ENCODE measurements around the gene CRIP2. TPM values are rescaled to one million over a fixed set of nuclear protein-coding genes. Genes with fewer than 3 reads are reported as not detected.

The CRIP2 gene
- total RNA-seq, 1 experiment from 2014 or later: 181 TPM

DNA sequence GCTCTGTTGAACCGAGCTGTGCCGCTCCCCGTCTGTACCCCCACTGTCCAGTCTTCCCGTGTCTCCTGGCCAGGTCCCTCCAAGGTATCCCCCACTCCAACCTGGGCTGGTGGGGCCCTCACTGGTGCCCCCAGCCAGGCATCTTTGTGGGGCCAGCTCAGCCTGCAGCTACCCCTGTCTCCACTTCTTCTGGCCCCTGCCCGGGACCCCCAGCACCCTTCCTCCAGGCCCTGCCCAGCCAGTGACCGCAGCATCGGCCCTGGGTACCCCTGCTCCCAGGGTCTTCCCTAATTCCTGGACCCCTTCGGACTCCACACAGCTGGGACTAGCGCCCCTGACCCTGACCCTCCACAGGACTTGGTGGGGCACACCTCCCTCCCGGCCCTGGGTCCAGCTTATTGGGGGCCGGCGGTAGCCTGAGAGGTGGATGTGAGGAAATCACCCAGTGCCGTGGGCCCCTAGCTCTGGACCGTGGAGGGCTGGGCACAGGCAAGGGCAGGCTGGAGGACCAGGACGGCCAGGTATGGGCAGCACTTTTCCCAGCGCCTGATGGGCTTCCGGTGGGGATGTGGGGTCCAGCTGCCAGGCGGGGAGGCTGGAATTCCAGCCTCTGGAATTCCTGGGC is 8.0 kb downstream of the CRIP2 start:
- in situ Hi-C loops (cut with HindIII; ENCODE audit: low pct_unique_long_range_greater_than_20kb, low sequenced_read_pairs): no loop called here

DNA sequence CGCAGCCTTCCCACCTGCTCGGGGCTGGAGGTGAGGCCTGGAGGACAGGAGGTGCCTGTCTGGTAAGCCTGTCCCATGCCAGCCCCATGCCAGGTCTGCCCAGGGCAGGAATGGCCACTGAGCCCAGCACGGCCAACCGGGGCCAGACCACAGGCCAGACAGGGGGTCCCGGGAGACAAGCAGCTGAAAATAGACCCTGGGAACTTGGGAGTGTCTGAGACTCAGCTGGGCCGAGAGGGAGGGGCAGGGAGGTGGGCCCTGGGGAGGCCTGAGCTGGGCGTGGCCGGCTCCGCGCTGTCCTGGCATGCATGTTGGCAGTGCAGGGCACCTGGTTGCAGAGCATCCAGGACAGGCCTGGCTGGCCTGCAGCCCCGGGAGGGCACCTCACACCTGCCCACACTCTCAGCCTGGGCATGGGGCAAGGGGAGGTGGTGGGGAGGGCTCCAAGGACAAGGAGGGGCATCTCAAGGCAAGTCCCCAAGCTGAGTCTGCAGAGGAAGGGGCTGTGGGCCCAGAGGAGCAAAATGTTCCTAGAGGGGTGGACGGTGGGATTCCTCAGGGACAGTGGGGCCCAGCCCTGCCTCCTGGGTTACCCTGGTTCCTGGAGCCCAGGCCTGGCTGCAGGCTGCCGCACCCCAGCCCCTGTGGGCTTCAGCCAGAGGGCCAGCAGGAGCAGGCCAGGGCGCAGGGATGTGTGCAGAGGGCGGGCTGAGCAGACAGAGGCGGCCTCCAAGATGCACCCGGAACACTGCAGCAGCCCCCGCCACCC is 8.9 kb downstream of the CRIP2 start:
- in situ Hi-C loops (cut with HindIII; ENCODE audit: low pct_unique_long_range_greater_than_20kb, low sequenced_read_pairs): no loop called here
- DNase-seq (ENCODE audit: low read depth): no peak

More for the DNA sequence above, 8.0 kb downstream of the CRIP2 start:
- no peak for DNase-seq (ENCODE audit: low read depth)

DNA sequence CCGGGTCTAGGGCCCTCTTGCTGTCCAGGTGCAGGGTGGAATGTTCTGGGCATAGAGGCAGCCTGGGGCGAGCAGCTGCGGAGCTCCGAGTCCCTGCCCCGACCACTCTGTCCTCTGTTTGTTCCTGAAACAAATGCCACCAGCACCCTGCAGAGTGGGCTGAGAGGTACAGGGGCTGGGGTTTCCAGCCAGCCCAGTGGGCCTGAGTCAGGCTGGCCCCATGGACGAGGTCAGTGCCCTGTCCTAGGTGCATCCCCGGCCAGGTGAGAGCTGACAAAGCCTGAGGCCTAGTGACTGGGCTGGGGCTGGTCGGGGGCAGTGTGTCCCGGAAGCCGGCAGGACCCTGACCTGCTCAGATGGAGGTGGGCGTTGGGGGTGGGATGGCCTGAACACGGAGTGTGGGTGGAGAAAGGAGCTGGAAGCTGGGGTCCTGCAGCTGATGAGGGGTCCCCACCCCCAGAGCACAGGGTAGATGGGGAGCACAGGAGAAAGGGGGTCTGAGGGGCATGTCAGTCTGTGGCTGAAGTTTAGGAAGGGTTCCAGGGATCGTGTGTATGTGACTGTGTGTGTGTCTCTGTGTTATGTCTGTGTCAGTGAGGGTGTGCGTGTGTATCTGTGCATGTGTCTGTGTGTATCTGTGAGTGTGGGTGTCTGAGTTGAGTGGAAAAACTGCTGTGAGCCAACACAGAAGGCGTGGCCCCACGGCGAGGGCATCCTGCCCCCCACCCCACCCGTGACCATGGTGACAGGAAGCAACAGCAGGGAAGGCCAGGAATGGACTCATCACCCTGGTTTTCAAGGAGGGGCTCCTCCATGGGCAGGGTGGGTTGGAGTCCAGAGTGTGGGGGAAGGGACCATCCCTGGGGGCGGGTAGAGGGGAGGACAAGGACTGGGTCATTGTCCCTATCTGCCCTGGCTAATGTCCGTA is 9.7 kb downstream of the CRIP2 start:
- in situ Hi-C loops (cut with HindIII; ENCODE audit: low pct_unique_long_range_greater_than_20kb, low sequenced_read_pairs): no loop called here
- DNase-seq (ENCODE audit: low read depth): no peak

DNA sequence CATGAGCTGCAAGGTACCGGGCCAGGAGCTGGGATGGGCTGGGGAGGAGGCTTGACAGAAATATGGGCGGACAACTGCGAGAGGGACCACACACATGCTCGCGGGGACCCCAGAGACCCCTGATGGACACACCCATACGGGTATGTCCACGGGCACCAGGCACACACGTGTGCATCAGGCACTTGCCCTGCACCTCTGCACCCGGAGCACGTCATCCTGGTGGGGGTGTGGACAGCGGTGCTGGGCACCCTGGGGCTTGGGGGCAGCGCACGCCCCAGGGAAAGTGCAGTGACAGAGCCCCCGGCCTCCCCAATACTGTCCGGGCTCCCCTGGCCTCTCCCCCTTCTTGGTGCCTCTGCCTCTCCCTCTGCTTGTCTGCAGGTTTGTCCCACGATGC is 10.4 kb downstream of the CRIP2 start:
- in situ Hi-C loops (cut with HindIII; ENCODE audit: low pct_unique_long_range_greater_than_20kb, low sequenced_read_pairs): no loop called here
- no peak for DNase-seq (ENCODE audit: low read depth)

DNA sequence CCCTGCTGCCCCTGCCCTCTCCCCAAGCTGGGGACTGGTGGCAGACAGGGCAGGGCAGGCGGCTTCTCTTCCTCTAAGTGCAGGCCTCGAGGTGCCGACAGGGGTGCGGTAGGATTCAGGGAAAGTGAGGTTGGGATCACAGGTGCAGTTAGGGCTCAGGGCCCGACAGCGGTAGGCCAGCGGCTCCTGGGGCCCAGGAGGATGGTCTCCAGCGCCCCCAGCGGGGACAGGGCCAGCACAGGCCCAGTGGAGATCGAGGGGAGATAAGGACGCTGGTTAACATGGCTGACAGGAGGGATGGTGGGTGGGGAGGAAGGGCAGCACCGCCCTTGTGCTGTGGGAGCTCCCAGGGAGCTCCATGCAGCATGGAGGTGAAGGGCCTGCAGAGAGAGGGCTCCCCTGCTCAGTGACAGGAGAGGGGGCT is 11.1 kb downstream of the CRIP2 start:
- DNase-seq (ENCODE audit: low read depth): no peak
- in situ Hi-C loops (cut with HindIII; ENCODE audit: low pct_unique_long_range_greater_than_20kb, low sequenced_read_pairs): no loop called here

DNA sequence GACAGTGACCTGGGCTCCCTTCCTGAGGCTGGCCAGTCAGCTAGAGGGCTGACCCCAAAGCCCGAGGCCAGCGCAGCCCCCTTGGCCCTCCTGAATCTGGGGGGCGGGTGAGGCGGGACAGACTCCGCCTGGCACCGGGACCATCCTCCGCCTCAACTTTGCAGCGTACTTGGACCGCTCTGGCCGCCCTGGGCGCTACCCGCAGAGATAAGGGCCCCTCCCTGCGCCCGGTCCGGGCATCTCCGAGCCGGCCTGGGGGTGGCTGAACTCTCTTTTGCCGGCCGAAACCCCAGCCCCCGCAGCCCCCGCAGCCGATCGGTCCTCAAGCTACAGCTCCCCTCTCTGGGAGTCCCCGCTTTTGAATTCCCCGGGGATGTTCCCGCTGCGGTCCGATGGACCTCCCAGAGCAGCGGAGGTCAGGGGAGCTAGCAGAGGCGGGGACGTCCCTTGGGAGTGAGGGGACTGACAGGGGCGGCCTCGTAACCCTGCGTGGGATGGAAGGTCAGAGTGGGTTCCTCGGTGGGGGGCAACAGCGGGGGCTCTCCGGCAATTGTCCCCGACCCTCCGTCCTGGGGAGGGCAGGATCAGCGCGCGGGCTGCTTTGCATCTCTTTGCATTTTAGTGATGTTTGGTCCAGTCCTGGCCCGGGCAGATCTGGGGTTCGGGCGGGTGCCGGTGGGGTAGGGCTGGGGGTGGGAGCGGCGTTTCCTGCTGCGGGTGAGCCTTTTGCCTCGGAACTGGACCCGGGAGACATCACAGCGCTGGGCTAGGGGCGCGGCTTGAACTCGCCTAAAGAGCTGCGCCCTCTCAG is 11.7 kb downstream of the CRIP2 start, which contains the start of gene CRIP1:
TSS of gene CRIP1 (plus strand) at position 724 of the 811 bp plus-strand sequence. CDS start 374 bp downstream, outside the sequence.
- DNase-seq (ENCODE audit: low read depth): no peak
- in situ Hi-C loops (cut with HindIII; ENCODE audit: low pct_unique_long_range_greater_than_20kb, low sequenced_read_pairs): no loop called here

DNA sequence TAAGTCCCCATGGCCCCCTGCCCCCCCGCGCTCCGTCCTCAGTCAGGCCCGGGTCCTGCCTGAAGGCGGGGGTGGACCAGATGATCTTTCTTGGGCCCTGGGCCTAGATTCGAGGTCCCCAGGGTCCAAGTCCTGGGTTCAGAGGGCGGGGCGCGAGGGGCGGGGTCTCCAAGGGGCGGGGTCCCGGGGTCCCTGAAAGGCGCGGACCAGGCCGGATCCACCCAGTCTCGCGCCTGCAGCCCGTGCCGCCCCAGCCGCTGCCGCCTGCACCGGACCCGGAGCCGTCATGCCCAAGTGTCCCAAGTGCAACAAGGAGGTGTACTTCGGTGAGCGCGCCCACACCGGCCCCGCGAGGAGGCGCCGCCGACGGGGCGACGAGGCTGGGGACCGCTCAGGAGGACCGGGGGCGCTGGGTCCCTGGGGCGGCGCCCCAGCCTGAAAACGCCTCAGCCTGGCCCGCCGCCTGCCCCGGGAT is 12.4 kb downstream of the CRIP2 start:
- DNase-seq (ENCODE audit: low read depth): no peak
- in situ Hi-C loops (cut with HindIII; ENCODE audit: low pct_unique_long_range_greater_than_20kb, low sequenced_read_pairs): no loop called here

DNA sequence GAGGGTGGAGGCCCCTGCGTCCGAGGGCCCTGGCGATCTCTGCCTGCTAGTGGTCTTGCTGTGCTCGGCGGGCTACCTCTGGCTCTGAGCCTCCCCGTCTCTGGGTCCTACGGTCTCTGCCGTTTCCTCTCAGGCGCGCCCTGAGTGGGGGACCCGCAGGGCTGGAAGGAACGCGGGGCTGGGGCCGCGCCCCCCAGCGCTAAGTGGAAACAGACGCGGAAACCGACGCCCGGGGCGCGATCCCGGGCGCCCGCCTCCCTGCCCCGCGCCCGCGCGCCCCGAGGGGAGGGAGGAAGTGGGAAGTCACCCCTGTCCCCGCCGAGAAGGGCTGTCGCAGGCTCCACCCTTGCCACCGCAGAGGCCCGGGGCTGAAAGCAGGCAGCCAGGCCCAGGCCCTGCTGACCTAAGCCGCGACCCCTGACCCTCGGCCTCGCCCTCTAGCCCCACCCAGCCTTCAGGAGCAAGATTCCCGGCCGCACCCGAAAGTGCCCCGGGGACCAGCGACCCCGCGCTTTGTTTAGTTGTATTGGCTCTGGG is 12.9 kb downstream of the CRIP2 start:
- no peak for DNase-seq (ENCODE audit: low read depth)
- in situ Hi-C loops (cut with HindIII; ENCODE audit: low pct_unique_long_range_greater_than_20kb, low sequenced_read_pairs): no loop called here

DNA sequence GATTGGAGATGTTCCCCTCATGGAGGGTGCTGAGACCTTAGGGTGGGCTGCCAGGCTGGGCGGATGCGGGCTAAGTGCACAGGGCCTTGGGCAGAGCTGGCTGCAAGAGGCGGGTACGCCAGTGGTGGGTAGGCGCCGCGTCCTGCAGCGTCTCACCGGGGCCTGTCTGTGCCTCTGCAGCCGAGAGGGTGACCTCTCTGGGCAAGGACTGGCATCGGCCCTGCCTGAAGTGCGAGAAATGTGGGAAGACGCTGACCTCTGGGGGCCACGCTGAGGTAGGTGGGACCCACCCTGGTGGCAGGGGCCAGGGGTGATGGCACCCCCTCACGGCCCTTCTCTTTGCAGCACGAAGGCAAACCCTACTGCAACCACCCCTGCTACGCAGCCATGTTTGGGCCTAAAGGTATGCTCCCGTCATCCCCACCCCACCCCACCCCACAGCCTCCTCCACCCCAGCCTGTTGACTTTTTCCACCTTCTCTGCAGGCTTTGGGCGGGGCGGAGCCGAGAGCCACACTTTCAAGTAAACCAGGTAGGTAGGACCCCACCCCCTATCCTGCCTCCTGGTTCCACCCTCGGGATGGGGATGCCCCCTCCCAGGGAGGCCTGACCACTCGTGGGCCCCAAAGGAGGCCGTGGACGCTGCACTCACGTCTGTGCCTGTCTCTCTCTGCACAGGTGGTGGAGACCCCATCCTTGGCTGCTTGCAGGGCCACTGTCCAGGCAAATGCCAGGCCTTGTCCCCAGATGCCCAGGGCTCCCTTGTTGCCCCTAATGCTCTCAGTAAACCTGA is 13.6 kb downstream of the CRIP2 start:
- no peak for DNase-seq (ENCODE audit: low read depth)
- in situ Hi-C loops (cut with HindIII; ENCODE audit: low pct_unique_long_range_greater_than_20kb, low sequenced_read_pairs): no loop called here

DNA sequence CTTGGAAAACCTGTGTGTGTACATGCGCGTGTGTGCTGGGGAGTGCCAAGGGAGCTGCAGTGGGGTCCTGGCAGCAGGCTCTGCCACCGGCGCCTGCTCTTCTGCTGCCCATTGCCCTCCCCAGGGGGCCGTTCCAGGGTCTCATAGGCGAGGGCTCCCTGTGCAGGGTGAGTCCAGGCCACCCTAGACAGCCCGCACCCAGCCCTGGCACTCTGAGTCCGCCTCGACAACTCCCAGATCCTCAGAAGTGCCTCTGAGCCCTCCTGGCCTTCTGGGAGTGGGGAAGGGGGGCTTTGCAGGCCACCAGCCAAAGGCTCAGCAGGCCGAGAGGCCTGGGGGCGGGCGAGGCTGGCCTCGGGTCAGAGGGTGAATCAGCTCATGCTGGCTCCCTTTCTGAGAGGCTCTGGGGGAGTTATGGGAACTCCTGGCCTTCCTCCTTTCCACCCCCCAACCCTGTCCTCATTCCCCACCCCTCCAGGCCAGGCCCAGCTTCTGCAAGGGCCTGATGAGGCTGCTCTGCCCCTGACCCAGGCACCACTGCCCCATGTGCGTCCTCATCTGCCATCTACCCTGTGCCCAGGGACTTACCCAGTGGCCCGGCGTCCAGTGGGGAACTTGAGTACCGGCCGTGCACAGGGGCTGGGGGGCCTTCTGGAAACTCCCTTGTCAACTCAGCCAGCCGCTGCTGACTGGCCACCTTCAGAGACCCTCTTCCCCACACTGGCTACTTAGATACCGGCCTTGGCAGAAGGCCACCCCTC is 14.3 kb downstream of the CRIP2 start:
- in situ Hi-C loops (cut with HindIII; ENCODE audit: low pct_unique_long_range_greater_than_20kb, low sequenced_read_pairs): no loop called here
- no peak for DNase-seq (ENCODE audit: low read depth)

DNA sequence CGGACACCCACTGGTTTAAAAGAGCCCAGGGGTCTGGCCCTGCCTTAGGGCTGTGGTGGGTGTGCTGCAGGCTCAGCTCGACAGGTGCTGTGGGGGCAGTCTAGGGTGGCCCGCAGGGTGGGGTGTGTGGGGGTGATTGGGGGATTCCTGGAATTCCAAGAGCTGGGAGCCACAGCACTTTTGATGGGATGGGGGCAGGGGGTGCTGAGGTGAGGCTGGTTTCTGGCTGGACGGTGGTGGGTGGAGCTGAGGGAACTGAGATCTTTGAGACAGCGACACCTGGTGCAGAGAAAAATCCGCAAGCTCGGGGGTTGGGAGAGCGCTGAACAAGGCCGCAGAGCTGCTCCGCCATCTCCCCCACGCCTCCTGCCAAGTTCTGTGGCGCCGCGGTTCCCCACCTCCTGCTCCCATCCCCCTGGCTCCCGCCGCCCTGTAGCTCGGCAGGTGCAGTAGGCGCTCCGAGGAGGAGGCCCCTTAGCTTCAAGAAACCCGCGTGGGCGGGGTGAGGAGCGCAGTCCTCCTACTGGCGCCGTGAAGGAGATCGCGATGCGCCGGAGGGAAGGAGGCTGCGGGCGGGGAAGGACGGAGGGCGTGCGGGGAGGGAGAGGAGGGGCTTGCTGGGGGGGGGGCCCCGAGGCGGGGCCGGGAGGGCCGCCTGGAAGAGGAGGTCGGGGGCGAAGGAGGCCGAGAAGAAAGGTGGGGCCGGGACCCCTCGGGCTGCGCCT is 15.1 kb downstream of the CRIP2 start:
- in situ Hi-C loops (cut with HindIII; ENCODE audit: low pct_unique_long_range_greater_than_20kb, low sequenced_read_pairs): no loop called here
- peak; percentile 87 for DNase-seq (ENCODE audit: low read depth)

DNA sequence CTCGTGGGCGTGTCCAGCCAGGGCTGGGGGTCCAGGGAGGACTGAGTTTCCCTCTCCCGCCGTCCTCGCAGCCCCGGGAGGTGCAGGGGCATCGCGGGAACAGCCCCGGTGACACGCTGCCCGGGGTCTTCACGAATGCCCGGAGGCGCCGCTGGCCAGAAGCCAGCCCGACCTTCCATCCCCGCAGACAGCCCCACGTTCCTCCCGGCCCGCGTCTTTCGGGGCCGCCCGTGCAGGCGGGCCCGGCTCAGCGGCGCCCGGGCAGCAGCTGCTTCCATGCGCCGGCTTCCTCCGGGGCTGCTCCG is 15.6 kb downstream of the CRIP2 start:
- DNase-seq (ENCODE audit: low read depth): no peak
- in situ Hi-C loops (cut with HindIII; ENCODE audit: low pct_unique_long_range_greater_than_20kb, low sequenced_read_pairs): no loop called here

DNA sequence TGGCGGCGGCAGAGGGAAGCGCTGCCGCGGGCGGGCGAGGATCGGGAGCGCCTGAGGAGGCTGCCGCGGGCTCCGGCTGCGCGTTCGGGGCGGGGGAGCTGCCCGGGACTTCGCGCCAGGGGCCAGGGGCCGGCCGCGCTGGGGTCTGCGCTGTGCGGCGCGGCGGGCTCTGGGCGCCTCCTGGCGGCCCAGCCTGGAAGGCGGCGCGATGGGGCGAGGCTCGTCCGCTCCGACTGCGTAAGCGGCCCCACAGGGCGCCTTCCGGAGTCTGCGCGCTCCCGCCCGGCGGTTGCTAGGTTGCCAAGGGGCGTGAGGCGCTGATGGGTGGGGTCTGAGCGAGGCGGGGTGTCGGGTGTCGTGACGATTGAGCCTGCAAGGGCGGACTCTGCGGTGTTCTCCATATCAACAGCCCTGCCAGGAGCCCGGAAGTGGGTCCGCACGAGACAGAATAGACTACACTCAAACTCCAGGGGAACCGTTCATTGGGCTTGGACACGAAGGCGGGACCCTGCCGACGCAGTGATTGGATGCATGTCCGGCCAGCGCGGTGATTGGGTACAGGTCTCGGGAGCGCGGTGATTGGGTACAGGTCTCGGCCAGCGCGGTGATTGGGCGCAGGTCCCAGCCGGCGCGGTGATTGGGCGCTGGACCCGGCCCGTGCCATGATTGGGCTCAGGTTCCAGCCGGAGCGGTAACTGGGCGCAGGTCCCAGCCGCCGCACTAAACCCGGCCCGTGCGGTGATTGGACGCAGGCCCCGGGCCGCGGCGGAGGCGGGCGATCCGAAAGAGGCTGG is 16.1 kb downstream of the CRIP2 start, which contains the start of gene TEDC1:
TSS of gene TEDC1 (plus strand) at position 675 of the 794 bp plus-strand sequence. CDS start 130 bp downstream, outside the sequence.
- peak; percentile 99 for DNase-seq (ENCODE audit: low read depth)
- in situ Hi-C loops (cut with HindIII; ENCODE audit: low pct_unique_long_range_greater_than_20kb, low sequenced_read_pairs): no loop called here

DNA sequence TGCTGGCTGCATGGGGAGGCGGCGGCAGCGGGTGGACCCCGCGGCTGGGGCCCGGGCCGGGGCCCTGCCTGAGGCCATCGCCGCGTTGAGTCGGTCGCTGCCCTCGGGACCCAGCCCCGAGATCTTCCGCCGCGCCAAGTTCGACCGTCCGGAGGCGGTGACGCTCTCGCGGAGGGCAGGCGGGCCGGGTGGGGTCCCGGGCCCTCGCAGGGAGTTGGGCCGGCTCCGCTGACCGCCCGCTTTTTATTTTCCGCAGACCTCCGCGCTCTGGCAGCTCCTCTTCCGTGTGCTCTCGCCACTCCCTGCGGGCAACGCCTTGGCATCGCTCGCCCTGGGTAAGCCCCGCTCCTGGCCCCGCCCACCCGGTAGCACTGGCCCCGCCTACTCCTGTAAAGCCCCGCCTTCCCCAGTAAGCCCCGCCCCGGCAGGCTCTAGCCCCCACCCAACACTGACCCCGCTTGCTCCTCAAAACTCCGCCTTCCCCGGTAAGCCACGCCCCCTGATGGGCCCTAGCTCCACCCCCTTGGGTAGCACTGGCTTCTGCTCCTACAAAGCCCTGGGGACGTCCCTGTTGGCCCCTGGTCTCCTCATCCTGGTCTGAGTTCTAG is 16.8 kb downstream of the CRIP2 start:
- peak; percentile 42 for DNase-seq (ENCODE audit: low read depth)

More for the DNA sequence above, 16.8 kb downstream of the CRIP2 start:
- in situ Hi-C loops (cut with HindIII; ENCODE audit: low pct_unique_long_range_greater_than_20kb, low sequenced_read_pairs): no loop called here

Measured in Caki2 (cell line).